Thyroid gland (tissue), 4 donors: ENCODE measurements around the gene SLMAP.

Experiments used
- POLR2A ChIP-seq, 2 donors: fragments of 450-650 bp; IDR thresholded peaks; one replicate each; pipeline ENCODE4 v1.6.1; 2017; ENCODE audit warnings: antibody characterized with exemption in 2 of 2, mild to moderate bottlenecking in 2 of 2, moderate library complexity in 1 of 2
- TF ChIP-seq, protein P1 (sequence below), 6 experiments: fragments of 200-600 bp in 3 of 6; fragments of 450-650 bp in 3 of 6; sonication (generic) in 3 of 6; IDR thresholded peaks; one replicate each; pipeline ENCODE4 v1.5.1; 2016 to 2019; ENCODE audit warnings: antibody characterized with exemption in 6 of 6, mild to moderate bottlenecking in 2 of 6, inconsistent platforms in 1 of 6, moderate library complexity in 1 of 6

DNA sequence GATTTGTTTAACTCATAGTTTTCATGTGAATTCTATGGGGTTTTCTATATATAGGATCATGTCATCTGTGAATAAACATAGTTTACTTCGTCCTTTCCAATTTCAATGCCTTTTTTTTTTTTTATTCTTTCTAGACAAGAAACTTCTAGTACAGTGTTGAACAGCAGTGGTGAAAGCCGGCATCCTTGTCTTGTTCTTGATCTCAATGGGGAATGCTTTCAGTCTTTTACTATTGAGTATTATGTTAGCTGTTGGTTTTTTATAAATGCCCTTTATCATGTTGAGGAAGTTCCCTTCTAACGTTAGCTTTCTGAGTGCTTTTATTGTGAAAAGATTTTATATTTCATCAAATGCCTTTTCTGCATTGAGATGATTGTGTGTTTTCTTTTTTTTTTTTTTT, 69.0 kb downstream of the SLMAP start:
- TF ChIP-seq, protein P1, sequence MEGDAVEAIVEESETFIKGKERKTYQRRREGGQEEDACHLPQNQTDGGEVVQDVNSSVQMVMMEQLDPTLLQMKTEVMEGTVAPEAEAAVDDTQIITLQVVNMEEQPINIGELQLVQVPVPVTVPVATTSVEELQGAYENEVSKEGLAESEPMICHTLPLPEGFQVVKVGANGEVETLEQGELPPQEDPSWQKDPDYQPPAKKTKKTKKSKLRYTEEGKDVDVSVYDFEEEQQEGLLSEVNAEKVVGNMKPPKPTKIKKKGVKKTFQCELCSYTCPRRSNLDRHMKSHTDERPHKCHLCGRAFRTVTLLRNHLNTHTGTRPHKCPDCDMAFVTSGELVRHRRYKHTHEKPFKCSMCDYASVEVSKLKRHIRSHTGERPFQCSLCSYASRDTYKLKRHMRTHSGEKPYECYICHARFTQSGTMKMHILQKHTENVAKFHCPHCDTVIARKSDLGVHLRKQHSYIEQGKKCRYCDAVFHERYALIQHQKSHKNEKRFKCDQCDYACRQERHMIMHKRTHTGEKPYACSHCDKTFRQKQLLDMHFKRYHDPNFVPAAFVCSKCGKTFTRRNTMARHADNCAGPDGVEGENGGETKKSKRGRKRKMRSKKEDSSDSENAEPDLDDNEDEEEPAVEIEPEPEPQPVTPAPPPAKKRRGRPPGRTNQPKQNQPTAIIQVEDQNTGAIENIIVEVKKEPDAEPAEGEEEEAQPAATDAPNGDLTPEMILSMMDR (IDR thresholded peaks at IDR 0.05) = no peak
- TF ChIP-seq POLR2A (IDR thresholded peaks at IDR 0.05) = no peak
